ENCODE results near the gene PMF1.
A peak's percentile ranks its signal among the peaks of the same experiment; 100 is the strongest.
"Not testable (repeated sequence)": the region's sequence is repeated elsewhere in the genome, so short reads cannot be mapped to it uniquely, and the experiment has no call there.

Gene PMF1

DNA sequence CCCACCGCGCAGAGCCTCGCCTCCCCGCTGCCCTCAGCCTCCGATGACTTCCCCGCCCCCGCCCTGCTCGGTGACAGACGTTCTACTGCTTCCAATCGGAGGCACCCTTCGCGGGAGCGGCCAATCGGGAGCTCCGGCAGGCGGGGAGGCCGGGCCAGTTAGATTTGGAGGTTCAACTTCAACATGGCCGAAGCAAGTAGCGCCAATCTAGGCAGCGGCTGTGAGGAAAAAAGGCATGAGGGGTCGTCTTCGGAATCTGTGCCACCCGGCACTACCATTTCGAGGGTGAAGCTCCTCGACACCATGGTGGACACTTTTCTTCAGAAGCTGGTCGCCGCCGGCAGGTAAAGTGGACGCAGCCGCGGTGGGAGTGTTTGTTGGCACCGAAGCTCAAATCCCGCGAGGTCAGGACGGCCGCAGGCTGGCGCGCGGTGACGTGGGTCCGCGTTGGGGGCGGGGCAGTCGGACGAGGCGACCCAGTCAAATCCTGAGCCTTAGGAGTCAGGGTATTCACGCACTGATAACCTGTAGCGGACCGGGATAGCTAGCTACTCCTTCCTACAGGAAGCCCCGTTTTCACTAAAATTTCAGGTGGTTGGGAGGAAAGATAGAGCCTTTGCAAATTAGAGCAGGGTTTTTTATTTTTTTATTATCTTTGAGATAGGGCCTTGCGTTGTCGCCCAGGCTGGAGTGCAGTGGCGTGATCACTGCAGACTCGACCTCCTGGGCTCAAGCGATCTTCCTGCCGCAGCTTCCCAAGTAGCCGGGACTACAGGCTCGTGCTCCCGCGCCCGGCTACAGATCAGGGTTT lies at the start of gene PMF1:
Gene PMF1 (plus strand): TSS at position 175 of the 811 bp plus-strand sequence. CDS start 9 bp downstream, at position 184.
- DNase-seq, result peak; percentile 97

- no peak for DNase-seq
Observed at GRCh38 chr1:156163712-156164111, 49.1 kb upstream of the PMF1 start.

DNA sequence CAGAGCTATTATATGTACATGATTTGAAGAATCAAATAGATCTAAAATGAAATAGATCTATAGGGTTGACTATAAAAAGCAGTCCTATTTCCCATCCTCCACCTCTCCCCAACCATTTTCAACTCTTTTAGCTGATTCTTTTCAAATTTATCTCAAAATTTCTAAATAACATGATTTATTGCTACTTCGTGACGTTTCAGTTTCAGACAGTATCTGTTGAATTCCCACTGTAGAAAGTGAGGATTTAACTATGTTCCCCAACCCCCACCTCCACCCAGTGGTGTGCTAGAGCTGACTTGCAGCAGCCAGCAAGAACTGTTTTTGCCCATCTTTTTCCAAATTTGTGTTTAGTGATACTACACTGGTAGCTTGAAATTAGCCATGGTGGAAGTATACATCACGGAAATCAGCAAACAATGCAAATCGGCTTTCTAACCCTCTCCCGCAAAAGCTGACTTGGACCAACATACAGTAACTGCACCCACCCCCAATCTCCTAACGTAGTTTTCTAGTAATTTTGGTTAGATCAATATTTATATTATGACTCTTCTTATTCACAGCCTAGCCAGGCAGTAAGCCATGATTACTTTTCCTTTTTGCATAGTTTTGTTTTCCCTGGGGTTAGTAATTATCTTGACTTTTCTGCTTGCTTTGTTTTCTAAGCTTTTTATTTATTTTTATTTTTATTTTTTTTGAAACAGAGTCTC lies 48.5 kb upstream of the PMF1 start:
- DNase-seq, result no peak

DNA sequence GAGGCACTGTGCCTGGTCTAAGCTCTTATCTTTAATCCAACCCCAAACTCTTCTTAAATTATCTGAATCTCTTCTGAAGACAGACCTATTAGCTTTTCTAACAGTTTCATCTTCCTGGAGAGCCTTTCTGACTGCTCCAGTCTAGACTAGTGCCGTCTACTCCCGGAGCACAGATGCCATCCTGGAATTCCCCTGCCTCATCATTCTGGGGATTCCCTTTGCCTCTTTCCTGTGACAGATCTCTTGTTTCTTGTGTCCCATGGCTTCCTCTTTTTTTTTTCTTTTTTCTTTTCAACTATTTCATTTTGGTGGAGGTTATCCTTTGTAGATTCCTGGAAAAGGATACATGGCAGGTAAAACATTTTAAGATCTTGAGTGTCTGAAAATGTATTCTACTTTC lies 47.7 kb upstream of the PMF1 start:
- DNase-seq, result no peak

DNA sequence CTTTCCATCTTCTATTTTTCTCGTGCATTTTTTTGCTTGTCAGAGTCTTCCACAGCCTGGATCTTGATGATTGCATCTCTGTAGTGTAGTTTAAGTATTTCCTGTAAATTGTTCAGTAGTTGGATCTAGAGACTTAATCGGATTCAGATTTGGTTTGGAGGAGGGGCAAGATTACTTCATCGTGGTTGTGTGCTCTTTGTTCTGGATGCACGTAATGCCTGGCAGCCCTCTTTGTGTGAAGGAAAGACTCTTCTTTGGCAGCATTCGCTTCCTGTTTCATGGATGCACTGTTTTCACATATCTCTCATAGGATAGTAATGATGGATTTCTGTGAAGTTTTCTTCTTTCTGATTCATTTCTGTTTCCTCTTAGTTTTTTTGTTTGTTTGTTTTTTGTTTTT lies 45.3 kb upstream of the PMF1 start:
- DNase-seq, result no peak

DNA sequence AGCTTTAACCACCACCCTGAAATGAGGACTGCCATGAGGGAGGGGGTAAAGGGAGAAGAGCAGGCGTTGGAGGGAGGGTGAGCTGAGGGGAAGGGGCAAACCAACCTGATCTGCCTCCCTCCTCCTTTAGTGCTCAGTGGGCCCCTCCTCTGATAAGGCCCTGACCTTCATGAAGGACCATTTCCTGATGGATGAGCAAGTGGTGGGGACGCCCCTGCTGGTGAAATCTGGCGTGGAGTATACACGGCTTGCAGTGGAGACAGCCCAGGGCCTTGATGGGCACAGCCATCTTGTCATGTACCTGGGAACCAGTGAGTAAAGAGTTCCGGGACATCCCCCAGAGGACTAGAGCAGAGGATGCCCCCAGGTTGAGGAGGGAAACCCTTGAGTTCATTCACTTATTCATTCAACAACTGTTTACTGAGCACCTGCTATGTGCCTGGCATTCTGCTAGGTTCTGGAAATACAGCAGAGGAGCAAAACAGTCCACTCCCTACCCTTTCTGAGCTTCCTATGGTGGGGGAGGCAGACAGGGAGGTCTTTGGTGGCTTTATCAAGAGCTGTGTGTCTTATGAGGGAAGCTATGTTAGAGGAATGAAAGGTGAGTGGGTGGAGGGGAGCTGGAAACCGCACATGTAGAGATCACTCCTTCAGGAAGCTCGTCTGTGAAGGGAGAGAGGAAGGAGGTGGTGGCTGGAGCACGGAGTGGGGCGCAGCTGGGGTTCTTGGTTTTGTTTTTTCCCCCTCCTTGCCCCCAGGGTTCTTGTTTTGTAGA lies 39.9 kb upstream of the PMF1 start:
- no peak for DNase-seq

GRCh38 chr1:156176610-156177210 lies 36.1 kb upstream of the PMF1 start:
- DNase-seq, result no peak

DNA sequence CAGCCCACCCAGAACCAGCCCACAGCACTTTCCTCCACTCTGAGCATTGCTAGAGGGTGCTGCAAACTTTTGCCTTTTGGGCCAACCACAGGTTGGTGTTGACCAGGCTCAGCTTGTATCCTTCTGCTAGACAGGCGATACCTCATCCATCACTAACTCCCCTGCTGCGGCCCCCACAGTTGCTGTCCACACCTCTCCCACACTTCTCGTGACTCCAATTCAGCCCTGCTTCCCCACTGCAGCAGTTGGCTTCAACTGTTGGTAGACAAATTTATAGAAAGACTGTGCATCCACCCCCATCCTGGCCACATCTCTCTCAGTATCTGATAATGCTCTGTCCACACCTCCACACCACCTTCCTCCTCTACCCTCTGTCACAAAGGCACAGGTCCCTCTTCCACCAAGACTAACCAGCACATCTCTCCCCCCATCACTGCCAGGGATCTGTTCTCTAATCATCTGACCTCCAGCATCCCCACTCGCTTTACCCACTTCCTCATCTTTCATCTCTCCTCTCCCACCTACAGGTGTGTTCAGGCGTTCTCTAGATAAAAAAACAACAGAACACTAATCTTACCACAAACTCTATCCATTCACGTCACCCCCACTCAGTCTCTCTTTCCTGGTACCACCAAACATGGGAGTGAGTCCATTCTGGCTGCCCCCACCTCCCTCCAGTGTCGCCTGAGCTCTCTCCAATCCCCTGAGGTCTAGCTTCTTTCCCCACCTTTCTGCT lies 34.7 kb upstream of the PMF1 start:
- DNase-seq, result no peak

DNA sequence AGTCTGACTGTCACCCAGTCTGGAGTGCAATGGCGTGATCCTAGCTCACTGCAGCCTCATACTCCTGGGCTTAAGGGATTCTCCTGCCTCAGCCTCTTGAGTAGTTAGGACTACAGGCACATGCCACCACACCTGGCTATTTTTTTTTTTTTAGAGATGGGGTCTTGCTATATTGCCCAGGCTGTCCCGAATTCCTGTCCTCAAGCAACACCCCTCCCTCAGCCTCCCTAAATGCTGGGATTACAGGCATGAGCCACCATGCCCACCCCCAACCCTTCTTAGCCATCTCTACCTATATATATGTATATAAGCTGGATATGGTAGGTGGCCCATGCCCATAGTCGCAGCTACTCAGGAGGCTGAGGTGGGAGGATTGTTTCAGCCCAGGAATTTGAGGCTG lies 32.3 kb upstream of the PMF1 start:
- DNase-seq, result no peak

- not testable (repeated sequence) for DNase-seq
Observed at GRCh38 chr1:156181391-156181924, 31.3 kb upstream of the PMF1 start.

GRCh38 chr1:156182010-156182779 lies 30.6 kb upstream of the PMF1 start:
- not testable (repeated sequence) for DNase-seq

DNA sequence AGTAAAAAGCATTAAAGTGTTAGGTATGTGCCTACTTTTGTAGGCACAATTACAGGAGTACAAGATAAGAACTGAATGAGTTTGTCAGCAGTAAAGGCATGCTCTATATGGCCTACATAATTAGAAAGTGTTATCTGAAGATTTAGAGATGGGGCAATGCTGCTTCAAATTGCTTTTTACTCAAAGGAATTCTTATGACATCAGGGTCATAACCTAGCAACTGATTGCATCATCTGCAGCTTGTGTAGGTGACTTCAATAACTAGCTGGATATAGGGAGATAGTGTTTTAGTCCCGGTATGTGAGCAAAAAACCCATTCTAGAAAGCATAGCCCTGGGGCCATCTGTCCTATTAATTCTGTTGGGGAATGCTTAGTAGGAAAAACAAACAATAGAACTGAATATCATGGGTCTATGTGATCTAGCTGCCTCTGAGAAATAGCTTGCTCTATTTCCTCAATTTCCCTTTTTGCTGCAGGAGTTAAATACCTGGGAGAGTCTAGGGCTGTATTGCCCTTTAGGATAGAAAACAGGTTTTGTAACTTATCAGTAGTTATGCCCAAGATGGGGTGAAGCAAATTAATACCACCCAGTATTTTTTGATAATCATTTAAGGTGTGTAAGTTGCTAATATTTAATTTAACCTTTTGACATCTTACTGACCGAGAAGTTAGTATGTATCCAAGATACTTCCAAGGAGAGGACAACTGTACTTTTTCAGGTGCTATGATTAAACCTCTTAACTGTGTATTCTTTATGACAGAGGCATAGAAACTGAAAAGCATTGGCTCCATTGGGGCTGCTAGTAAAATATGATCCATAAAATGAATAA lies 26.2 kb upstream of the PMF1 start:
- not testable (repeated sequence) for DNase-seq

- not testable (repeated sequence) for DNase-seq
Observed at GRCh38 chr1:156190265-156190664, 22.5 kb upstream of the PMF1 start.

- DNase-seq, result no peak
Observed at GRCh38 chr1:156191292-156191964, 21.4 kb upstream of the PMF1 start.

GRCh38 chr1:156193208-156193487 lies 19.7 kb upstream of the PMF1 start:
- no peak for DNase-seq

GRCh38 chr1:156193488-156194299 lies 19.1 kb upstream of the PMF1 start, which contains the start of gene SLC25A44:
TSS of gene SLC25A44 (plus strand) at chr1:156194104. CDS start at chr1:156199848, 5,744 bp downstream.
- peak; percentile 100 for DNase-seq

DNA sequence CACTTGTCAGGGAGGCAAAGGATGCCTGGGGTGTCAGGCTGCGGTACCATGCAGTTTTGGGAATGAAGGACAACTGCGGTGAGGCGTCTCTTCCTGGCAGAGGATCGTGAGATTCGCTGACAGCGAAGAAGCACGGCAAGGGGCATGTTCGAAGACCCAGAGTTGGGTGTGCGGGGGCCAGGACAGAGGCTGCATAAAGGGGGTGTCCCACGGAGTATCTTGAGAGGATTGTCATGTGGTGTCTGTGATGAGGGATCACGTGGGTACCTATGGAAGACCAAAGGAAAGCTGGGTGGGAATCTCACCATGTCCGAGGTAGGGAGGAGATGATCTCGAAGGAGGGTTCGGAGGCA lies 18.5 kb upstream of the PMF1 start:
- no peak for DNase-seq

GRCh38 chr1:156195853-156196252 lies 17.0 kb upstream of the PMF1 start:
- no peak for DNase-seq

DNA sequence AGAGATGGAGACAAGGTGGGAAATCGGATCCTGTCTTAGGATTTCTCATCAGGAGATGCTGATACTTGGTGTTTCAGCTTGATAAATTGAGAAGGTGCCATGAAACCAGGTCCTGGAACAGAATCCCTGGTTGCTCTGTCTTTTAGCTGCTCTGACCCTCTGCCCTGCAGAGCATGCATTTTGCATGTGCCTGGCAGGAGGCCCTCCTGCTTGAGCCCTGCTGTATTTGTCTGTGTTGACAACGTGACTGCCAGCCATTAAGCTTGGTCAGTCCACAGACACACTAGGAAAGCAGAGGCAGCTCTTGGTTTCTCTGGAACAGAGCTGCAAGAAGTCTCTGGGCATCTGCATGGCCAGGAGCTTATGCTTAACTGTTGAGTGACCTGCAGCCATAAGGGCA lies 16.4 kb upstream of the PMF1 start:
- DNase-seq, result no peak
